ENCODE results near the gene RAB39A.

The RAB39A gene

DNA sequence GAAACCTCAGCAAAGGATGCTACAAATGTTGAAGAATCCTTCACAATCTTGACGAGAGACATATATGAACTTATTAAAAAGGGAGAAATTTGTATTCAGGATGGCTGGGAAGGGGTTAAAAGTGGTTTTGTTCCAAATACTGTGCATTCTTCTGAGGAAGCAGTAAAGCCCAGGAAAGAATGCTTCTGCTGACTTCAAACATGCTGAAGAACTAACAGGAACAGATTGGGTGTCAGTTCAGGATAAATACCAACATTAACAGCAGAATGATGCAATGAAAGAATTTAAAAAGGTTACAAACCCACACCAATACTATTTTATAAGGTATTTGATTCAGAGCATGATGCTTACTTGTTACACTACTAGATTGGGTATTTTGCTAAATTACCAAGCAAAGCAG lies 33.9 kb downstream of the RAB39A start:
- DNase-seq = no peak

DNA sequence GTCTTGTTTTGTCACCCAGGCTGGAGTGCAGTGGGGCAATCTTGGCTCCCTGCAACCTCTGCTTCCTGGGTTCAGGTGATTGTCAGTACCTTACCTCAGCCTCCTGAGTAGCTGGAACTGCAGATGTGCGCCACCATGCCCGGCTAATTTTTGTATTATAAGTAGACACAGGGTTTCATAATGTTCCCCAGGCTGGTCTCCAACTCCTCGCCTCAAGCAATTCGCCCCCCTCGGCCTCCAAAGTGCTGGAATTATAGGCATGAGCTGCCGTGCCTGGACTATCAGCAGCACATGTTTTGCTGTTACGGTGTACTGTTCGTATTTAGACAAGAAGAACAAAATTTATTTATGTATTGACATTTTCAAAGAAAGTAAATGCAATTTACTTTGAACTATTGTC lies 34.8 kb downstream of the RAB39A start:
- DNase-seq = no peak

DNA sequence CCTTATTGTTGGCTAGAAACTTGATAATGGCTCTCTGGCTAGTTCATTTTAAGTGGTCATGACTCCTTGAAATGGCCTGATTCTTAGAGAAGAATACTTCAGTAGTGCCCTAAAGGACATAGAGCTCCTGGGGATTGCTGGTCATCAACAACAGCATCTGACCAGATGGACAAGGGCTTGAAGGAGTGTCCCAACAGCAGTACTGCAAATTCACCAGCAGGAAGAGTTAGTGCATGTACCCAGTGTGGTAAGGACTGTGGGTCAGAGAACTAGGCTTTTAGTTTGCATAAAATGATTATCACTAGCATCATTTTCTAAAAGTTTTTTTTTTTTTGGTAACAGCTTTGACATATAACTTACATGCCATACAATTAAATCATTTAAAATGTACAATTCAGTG lies 41.0 kb downstream of the RAB39A start:
- no peak for DNase-seq

DNA sequence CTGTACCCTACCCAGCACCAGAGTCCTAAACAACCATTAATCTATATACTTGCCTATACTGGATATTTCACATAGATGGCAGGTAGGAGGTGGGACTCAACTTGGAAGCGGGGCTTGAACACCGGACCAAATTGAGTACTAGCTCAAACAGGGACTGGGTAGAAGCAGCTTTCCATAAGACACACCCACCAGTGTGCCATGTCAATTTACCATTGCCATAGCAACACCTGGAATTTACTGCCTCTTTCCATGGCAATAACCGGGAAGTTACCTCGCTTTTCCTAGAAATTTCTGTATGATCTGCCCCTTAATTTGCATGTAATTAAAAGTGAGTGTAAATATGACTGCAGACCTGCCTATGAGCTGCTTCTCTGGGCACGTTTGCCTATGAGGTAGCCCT lies 41.8 kb downstream of the RAB39A start:
- no peak for DNase-seq

DNA sequence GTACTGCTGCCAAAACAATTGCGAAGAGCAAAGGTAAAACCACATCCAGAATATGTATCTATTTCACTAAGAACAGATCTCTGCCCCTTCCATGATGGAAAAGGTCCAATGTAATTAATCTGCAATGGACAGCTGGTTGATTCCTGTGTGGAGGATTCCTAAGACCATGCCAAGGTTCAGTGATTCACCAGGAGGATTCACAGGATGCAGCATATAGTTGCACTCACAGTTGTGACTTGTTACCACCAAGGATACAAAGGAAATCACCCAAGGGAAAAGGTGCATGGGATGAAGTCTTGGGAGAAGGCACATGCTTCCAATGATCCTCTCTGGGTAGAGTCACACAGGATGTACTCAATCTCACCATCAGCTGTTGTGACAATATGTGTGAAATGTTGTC lies 45.4 kb downstream of the RAB39A start:
- DNase-seq = no peak

DNA sequence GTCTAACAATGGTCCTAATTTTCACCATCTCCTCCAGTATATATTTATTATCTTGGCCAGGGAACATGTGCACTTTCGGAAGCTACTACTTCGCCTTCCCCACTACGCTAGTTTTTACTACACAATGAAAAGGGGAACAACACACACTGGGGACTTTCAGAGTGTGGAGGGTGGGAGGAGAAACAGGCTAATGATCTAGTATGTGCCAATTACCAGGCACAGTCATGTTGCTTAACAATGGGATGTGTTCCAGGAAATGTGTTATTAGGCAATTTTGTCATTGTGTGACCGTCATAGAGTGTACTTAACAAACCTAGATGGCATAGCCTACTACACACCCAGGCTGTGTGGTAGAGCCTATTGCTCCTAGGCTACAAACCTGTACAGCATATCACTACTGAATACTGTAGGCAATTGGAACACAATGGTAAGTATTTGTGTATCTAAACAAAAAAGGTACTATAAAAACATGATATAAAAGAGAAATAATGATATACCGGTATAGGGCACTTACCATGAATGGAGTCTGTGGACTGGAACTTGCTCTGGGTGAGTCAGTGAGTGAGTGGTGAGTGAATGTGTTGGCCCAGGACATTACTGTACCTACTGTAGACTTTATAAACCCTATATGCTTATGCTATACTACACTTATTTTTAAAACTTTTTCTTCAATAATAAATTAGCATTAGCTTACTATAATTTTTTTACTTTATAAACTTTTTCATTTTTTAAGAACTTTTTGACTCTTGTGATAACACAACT lies 60.3 kb downstream of the RAB39A start:
- DNase-seq = peak; percentile 87 to 96 (median 93)

DNA sequence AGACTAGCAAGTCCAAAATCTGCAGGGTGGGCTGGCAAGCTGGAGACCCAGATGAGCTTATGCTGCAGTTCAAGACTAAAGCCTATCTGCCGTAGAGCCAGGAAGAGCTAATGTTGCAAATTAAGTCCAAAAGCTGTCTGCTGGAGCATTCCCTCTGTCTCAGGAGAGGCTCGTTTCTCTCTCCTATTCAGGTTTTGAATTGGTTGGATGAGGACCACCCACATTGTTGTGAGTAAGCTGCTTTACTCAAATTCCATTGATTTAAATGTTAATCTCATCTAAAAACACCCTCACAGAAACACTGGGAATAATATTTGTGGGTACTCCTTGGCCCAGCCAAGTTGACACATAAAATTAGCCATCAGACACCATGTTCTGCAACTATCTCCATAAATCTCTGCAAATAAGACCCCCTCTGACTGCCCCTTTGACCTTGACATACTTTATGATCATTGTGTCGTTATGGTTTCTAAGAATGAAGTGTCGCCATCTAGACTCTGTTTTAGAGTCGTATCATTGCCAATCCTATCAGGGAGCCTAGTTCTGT lies 63.7 kb downstream of the RAB39A start:
- no peak for DNase-seq

DNA sequence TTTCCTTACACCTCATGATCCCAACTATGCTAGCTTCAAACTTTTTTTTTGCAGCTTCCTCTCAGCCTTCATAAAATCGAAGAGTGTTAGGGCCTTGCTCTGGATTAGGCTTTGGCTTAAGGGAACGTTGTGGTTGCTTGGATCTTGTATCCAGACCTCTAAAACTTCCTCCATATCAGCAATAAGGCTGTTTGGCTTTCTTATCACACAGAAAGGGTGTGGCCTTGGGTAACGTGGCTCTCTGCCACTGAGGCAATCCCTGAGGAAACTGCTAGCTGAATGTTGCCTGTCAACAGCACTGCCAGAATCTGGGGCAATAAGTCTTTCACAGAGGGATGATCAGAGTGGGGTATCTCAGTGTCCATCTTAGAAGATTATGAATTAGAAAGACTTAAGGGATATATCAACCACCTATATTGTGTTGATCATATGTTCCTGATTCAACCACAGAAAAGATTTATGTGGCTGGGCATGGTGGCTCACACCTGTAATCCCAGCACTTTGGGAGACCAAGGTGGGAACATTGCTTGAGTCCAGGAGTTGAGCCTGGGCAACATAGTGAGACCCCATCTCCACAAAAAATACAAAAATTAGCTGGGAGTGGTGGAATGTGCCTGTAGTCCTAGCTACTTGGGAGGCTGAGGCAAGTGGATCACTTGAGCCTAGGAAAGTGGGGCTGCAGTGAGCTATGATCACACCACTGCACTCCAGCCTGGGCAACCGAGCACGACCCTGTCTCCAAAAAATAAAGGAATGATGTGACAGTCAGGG lies 67.9 kb downstream of the RAB39A start:
- DNase-seq = no peak

DNA sequence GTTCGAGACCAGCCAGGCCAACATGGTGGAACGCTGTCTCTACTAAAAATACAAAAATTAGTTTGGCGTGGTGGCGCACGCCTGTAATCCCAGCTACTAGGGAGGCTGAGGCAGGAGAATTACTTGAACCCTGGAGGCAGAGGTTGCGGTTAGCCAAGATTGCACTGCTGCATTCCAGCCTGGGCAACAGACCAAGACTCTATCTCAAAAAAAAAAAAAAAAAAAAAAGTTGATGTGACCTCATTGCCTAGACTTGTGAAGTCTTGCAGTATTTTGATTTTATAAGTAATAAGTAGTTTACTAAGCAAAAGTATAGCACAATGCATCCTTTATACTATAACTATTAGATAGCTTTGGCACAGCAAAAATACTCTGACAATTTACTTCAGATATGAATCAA lies 70.5 kb downstream of the RAB39A start:
- no peak for DNase-seq

DNA sequence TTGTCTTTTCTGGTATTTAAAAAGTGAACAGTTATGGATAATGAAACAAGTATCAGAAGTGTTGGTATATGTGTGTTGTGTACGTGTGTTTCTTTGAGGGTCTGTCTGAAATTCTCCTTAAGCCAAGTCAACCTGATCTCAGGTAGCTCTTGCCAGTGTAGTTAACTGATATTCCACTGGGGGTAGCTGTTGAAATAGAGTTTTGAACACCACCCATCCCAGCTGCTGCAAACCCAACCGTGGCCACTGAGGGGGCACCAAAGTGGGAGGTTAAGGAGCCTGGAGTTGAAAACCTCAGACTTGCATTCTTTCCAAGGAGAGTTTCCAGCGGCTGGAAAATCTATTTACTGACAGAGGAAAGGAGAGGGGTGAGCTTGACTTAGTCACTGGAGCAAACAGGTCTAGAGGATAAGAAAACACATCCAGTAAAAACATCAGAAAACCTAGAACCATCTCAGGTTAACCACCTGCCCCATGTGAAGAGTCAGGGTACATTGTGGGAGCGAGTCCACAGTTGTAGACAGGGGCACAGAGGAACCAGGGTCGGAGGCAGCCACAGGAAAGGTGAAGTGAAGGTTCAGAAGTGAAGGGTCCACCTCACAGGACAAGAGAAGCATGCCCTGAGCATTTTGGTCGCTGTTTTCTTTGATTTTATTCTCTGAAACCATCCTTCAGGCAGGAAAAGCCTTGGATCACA lies 71.7 kb downstream of the RAB39A start:
- DNase-seq = peak; percentile 30 to 42 (median 37)

DNA sequence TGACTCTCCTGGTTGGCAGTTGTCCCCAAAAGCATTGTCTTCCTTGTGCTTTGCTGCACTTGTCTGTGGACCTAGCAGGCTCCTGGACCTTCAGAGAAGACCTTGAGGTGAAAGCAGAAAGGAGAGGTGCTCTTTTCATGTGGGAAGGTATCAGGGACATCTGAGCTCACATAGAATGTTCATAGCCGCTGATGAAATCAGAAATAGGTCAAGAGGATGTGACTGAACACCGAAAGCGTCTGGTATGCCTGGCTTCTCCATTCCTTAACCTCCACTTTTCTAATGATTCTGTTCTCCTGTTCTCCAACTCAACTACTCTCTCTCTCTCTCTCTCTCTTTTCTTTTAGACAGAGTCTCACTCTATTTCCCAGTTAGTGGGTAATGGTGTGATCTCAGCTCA lies 74.2 kb downstream of the RAB39A start:
- DNase-seq = no peak

DNA sequence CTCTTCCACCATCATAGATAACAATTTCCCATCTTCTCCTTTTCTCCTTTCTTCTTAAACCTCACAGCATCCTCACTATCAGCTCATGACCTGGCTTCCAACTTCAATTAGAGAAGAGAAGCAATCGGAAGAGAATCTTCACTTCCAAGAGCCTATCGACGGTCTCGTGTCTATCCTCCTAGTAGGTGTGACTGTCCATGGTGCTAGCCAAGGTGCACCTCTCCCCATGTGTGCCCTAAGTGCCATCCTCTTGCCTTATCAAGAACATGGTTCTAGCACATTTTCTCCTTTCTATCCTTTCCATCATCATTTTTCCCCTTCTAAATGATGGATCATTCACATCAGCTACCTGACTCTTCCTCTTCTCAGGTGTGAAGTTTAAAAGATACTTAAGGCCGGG lies 75.4 kb downstream of the RAB39A start:
- DNase-seq = no peak

DNA sequence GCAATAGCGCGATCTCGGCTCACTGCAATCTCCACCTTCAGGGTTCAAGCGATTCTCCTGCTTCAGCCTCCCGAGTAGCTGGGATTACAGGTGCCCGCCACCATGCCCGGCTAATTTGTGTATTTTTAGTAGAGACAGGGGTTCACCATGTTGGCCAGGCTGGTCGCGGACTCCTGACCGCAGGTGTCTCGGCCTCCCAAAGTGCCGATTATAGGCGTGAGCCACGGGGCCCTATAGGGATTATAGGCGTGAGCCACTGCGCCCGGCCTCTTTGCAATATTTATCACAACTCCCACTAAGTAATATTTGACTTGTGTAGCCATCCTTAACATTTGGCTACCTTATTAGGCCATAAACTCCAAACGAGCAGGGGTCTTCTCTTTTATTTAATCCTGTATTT lies 79.6 kb downstream of the RAB39A start:
- DNase-seq = no peak

DNA sequence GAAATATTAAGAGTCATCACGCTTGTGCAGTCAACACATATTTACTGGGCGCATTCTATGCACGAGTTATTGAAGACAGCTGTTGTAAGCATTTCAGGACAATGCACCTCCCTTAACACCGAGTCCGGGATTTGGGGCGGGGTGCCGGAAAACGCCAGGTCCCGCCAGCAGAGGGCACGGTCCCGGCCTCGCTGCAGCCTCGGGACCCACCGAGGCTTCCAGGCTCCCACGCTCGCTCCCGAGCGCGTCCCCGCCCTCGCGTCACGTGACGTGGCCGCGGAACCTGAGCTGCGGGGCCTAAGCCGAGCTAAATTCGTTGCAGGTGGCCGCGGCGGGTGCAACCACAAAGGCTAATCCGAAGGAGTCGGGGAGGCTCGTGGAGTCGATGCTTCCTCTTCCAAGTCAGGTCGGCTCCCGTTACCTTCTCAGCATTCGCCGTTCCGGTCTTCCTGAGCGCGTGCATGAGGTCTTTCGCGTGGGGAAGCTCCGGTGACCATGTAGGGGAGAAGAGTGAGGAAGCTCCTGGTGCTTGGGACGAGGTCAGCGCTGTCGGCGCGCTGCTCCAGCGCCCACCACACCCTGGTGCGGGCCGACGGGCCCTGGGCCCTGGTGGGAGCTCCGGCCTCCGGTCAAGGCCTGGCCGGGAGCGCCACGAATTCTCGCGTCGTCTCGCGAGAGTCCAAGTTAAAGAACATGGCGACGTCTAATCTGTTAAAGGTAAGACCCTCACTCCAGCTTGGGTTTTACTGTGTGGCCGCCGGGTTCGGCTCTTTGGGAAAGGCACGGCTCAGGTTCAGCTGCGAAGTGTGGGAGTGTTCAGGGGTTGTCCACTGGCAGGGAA lies 80.6 kb downstream of the RAB39A start, which contains the start of gene CUL5:
TSS of gene CUL5 (plus strand) at position 243 of the 841 bp plus-strand sequence. CDS start at position 694, 451 bp downstream.
- peak; percentile 94 to 98 (median 97) for DNase-seq

DNA sequence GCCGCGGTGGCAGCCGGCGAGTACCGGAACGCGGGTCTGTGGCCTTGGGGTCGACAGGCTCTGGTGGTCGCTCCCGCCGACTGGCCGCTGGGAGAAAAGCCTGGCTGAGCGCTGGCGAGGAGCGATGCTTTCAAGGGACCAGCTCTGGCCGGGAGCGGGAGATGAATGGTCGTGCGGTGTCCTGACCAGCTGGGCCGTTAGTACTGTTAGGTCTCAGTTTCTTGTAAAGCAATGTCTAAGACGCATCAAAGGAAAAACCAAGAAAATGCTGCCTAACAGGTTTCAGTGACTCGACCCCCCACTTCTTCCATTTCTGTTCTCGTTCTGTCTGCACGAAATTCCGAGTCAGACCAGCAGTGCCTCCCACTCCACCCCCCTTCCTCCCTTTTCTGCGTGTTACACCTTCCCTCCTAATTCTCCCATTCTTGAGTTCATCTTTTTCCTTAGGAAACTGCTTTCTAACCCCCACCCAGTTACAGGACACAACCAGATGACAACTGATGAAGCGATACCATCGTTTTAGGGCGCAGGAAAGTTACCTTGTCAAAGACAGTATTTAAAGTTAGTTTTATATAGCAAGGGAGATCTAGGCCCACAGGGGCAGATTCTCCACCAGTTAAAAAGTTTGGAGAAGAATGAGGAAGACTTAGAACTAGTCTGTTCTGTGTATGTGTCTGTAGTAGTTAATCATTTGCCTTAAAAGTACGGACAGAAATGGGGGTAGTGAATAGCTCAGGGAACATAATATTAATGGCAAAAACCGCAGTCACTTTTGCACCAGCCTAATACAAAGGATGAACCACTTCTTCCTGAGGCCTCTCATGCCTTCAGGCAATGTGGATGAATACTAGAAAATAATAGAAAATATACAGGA lies 81.5 kb downstream of the RAB39A start:
- DNase-seq = peak; percentile 32 to 53 (median 39)

DNA sequence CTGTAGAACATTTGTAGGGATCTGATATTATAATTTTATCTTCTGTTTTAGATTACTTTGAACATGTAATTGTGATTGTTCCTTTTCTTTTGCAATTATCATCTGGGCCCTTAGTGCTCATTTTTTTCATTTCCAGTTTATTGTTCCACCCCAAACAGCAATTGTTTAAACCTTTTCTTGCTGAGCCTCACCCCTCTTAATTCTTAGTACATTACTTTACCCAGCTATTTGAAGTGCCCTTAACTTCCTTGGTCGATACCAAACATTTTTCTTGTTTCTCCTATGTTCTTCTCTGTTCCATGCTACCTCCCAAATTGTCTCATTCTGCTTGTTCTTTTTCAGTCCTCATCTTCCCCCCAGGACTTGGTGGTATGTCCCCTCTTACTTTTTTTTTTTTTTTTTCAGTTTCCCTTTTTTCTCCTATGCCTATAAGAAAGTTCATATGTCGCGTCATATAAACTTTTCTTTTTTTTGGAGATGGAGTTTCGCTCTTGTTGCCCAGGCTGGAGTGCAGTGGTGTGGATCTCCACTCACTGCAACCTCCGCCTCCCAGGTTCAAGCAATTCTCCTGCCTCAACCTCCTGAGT lies 84.0 kb downstream of the RAB39A start:
- DNase-seq = no peak

All from suppressor macrophage treated with lipopolysaccharide for 1 hour (primary cell).